Measurements from ENCODE around the gene NAT9.

Gene NAT9, protein sequence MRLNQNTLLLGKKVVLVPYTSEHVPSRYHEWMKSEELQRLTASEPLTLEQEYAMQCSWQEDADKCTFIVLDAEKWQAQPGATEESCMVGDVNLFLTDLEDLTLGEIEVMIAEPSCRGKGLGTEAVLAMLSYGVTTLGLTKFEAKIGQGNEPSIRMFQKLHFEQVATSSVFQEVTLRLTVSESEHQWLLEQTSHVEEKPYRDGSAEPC

DNA sequence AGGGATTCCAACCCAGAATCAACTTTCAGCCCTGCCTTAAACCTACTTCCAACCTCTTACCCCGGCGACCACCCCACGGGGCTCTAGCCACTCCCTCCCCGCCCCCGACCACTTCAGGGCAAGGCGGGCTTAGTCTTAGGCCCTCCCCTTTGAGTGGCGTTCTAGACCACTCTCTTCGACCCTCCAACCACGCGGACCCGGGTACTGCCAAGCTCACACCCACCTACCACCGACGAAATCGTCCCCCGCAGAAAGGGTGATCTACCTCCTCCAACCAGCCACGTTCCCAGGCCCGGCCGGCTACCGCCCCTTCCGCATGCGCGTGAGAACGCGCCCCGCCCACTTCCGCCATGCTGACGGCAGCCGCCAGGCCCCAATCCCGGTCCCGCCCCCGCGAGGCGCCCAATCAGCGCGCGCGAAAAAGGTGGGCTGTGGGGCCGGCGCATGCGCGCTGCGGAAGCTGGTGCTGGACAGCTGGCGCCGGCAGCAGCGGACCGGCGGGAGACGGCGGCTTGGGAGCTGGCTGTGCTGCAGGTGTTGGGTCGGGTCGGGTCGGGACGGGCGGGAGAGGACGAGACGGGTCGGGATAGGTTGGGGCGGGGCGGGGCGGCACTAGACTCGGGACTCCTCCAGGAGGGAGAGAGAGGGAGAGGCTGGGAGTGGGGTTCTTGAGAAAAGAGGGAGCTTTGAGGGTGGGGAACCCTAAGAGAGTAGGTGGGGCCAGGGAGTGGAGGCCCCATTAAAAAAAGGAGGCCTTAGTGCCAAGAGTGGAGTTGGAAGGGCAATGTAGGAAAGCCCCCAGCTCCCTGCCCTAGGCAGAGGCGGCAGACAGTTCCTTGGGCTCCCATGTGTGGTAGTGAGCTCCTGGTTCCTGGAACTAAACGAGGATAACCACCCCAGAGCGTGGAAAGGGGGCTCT, at the start of gene NAT9:
NAT9 (minus strand) TSS at position 302 of the 919 bp plus-strand sequence. CDS start 647 bp downstream, outside the sequence.
- peak; percentile 100 for DNase-seq (ENCODE audit: low spot score)

GRCh38 chr17:74824961-74825627, 48.9 kb upstream of the NAT9 start:
- no peak for DNase-seq (ENCODE audit: low spot score)

- no peak for DNase-seq (ENCODE audit: low spot score)
These were observed 46.8 kb upstream of the NAT9 start for GRCh38 chr17:74822939-74823367.

- no peak for DNase-seq (ENCODE audit: low spot score)
These were observed 46.3 kb upstream of the NAT9 start for GRCh38 chr17:74822335-74822938.

DNA sequence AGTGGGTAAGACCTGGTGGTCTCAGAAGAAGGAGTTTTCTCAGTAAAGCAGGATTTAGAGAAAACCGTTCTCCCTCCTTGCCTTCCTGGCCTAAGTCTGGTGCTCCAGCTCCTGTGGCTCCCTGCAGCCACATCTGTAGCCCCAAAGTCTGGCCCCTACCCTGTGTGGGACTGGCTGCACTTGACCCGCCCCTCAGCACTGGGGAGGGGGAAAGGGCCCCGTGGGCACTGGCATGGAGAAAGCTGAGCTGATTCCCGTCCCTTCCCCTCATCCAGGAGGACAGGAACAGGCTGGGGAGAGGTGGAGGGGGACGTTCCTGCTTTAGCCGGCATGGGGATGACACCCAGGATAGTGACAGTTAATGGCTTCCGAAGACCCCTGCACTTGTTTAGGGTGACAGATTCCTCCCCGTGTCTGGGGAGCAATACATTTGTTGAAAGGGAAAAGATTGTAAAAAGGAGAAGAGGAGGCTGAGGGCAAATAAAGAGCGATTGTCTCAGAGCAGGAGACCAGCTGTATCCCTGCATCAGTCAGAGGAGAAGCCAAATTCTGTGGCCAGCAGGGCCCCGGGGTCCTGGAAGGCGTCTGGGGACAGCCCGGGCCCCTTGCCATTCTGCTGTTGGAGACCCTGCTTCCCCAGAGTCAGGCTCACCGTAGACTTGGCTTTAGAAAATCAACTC, 45.6 kb upstream of the NAT9 start:
- DNase-seq (ENCODE audit: low spot score) = no peak

GRCh38 chr17:74819801-74820436, 43.8 kb upstream of the NAT9 start:
- no peak for DNase-seq (ENCODE audit: low spot score)

DNA sequence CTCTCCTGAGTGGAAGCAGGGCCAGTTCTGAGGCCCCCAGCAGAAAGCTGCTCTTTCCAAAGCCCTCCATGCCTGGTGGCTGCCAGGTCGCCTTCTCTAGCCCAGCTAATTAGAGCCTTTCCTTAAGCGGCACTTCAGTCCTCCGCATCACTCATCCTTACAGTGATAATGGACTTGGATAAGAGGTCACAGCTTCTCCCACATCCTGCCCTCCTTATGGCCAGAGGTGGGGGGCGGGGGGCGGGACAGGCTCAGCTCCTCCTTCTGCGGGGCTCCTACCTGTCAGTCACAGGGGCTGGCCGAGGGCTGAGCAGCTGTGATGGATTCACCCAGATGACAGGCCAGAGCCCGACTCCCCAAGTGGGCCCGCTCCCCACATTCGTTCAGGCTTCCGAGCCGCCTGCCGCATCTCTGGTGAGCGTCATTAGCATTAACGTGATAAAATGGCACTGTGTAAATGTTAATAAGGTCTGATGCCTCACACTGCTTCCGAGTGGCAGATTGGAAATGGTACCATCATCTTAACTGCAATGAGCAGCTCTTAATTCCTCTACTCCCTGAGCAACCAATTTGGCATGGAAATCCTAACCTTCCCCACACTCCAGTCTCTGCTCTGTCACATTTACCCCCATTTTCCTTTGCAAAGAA, 42.3 kb upstream of the NAT9 start:
- no peak for DNase-seq (ENCODE audit: low spot score)

- no peak for DNase-seq (ENCODE audit: low spot score)
These were observed 40.9 kb upstream of the NAT9 start for GRCh38 chr17:74816905-74817620.

- DNase-seq (ENCODE audit: low spot score) = peak; percentile 92
These were observed 39.6 kb upstream of the NAT9 start for GRCh38 chr17:74815550-74816370.

DNA sequence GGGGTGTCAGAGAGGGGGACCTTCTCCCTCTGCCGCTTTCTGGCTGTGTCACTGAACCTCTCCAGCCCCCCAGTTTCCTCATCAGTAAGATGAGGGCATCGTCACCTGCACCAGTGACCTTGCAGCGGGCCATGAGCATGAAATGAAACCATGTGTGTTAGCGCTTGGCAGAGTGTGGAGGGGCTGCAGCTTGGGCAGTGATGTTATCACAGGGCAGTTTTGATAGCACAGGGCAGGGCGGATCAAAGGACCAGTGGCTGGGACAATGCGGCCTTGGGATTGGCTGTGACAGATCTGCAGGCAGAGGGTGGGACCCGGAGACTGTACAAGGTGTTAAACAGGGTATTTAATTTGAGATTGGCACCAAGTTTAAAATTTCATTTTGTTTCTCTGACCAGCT, 38.9 kb upstream of the NAT9 start:
- DNase-seq (ENCODE audit: low spot score) = no peak

GRCh38 chr17:74814453-74814852, 38.3 kb upstream of the NAT9 start:
- DNase-seq (ENCODE audit: low spot score) = no peak

DNA sequence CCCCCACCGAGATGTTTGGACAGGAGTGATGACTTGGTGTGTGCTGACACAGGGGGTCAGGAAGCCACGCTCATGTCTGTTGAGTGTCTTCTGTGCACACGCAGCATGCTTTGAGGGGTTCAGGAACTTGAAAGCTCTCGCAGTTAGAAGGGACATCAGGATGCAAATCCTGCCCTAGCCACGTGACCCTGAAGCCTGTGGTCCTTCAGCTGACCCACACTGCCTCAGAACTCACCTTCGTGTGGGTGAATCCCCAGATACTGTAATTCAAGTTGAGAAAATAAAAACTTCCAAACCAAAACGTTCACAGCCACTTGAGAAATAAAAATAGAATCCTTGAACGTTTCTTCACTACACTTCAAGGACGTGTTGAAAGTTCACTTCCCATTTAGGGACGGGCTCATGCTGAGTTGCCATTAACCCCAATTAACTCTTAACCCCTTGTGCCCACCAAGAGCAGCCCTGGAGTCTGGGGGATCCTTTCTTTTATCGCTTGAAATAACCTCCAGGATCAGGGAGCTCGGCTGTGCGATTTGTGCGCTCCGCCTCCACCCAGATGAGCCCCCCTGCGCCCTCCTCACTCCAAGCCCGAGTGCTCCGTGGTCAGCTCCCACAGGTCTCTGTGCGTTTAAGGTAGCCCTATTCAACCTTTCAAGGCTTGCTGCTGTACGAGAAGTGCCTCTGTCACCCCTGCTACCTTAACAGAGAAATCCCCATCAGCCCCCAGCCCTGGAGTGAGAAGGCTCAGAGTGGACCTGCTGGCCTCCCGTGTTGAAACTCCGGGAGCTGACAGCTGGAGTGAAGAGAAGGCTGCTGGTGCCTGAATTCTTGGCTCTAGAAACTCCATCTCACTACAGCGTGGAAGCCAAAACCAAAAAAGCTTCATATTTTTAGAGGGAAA, 36.2 kb upstream of the NAT9 start:
- no peak for DNase-seq (ENCODE audit: low spot score)

- DNase-seq (ENCODE audit: low spot score) = no peak
These were observed 34.7 kb upstream of the NAT9 start for GRCh38 chr17:74810699-74811485.

GRCh38 chr17:74808714-74809430, 32.7 kb upstream of the NAT9 start:
- DNase-seq (ENCODE audit: low spot score) = no peak

DNA sequence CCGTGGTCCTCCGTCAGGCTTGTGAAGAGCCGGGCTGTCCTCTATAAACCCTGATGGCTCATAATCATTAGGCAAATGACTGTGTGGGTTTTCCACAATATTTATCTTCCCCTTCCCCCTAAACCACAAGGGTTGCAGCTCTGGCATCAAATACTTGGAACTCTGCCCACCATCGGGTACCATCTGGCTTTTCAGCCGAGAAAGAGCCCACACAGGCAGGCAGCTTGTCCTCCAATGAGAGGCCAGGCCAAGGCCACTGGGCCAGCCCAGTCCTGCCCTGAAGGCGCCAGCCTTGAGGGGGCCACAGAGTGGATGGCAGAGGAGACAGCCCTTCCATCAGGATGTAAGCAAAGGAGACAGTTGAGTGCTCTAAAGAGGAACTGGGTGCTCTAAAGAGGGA, 31.8 kb upstream of the NAT9 start:
- no peak for DNase-seq (ENCODE audit: low spot score)

DNA sequence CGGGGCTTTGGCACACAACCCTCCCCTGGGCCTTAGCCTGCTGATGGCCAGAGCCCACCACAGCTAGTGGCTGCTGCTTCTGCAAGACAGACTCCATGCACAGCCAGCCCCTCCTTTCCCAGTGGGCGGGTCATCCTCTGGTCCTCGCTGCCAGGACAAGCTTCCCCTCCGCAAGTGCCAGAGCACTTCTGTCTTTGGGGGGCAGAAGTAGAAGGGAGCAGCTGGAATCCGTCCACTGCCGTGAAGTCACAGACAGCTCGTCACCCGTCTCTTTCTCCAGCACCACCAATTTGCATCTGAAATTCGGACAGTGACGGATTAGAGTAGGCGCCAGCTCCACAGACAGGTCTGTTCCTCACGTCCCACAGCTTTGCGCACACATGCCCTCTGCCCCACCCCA, 31.3 kb upstream of the NAT9 start:
- no peak for DNase-seq (ENCODE audit: low spot score)

DNA sequence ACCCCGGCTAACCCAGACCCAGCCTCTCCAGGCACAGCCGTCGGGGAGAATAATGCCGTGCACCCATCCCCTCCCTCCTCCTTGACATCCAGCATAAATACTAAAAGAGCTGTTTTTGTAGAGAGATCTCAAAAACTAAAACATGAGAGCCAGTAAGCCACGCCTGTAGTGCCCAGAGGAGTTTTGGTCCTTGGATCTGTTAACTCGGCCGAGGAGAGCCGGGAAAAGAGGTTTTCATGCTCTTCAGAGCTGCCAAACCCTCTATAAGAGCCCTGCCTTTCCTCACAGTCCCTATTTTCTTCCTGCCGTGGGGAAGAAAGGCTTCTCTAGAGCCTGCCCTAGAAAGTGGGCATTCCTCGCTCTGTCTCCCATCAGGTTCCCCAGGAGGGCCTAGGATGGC, 30.2 kb upstream of the NAT9 start:
- DNase-seq (ENCODE audit: low spot score) = no peak

All from iPS-NIHi11 (cell line).